ENCODE measurements around the gene ZNF582. TPM values are rescaled to one million over a fixed set of nuclear protein-coding genes. Genes with fewer than 3 reads are reported as not detected.

ZNF582 gene
- 5.0 TPM for total RNA-seq
- 3.8 TPM for polyA plus RNA-seq (ENCODE audit: insufficient read depth, low read depth, low replicate concordance)
- long read RNA-seq, donor 1, partial matches to known transcripts: 0 of 4 reads
- long read RNA-seq, donor 1, other reads (novel, unspliced or antisense): 0 of 4 reads
- long read RNA-seq, donor 2, partial matches to known transcripts: 0 of 2 reads
- long read RNA-seq, donor 2, other reads (novel, unspliced or antisense): 0 of 2 reads
- long read RNA-seq, donor 3, partial matches to known transcripts: 5 of 21 reads
- long read RNA-seq, donor 3, other reads (novel, unspliced or antisense): 15 of 21 reads
- long read RNA-seq, donor 4, partial matches to known transcripts: 0 of 6 reads
- long read RNA-seq, donor 4, other reads (novel, unspliced or antisense): 5 of 6 reads
- long read RNA-seq, donor 5, partial matches to known transcripts: 5 of 5 reads
- long read RNA-seq, donor 5, other reads (novel, unspliced or antisense): 0 of 5 reads
- long read RNA-seq, donor 6, partial matches to known transcripts: 0 of 3 reads
- long read RNA-seq, donor 6, other reads (novel, unspliced or antisense): 0 of 3 reads
- long read RNA-seq, donor 7, transcript ZNF582-202 (5 exons, 2,053 nt): major isoform, 5 of 9 reads
- long read RNA-seq, donor 7, partial matches to known transcripts: 1 of 9 reads
- long read RNA-seq, donor 7, other reads (novel, unspliced or antisense): 1 of 9 reads
- long read RNA-seq, donor 8: 0 reads
- long read RNA-seq, donor 9, partial matches to known transcripts: 0 of 2 reads
- long read RNA-seq, donor 9, other reads (novel, unspliced or antisense): 0 of 2 reads
- long read RNA-seq, donor 10, partial matches to known transcripts: 0 of 16 reads
- long read RNA-seq, donor 10, other reads (novel, unspliced or antisense): 14 of 16 reads

DNA sequence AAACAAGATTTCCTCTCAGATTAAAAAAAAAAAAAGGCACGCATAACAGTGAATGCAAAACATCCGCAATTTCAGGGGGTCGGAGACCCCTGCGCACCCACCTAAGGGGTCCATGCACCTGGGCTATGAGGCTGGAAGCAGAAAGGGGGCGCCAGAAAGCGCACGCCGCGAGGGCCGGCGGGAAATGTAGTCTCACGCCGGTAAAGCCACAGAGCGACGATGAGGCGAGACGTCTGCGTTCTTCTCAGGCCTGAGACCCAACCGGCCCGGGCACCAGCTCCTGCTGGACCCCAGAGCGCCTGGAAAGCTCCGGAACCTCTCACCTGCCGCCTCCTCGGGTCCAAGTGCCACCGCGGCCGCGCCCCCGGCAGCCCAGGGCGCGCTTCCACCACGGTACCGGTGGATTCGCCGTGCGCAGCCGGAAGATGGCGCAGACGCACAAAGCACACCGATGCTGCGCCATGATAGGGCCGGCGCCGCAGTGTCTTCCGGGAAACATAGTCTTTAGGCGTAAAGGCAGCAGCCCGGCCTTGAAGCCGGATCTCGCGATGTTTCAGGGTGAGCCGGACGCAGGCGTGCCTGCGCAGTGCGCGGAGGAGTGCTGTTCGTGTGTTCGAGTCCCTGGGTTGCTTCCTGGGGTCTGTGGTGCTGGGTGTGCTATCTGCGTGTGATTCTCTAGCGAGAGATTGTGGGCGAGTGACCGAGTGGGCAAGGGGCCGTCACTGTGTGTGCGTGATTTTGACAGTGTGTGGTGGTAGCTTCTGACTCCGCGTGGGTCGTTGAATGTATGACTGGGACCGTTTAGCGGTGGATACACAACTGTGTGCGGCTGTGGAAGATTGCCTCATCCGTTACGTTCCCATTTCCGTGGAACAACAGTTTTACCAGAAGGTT lies at the start of gene ZNF582:
Gene ZNF582 (minus strand): TSS at position 416 of the 894 bp plus-strand sequence. CDS start 1,782 bp downstream, outside the sequence.
- peak; percentile 96 to 99 (median 98) for DNase-seq
- peak within 1 kb of the TSS; percentile 84 to 97 (median 95) for H3K9ac ChIP-seq (ENCODE audit: low read length in 3 of 3)
- no peaks in the 10 kb centered on the region for H3K27me3 ChIP-seq (ENCODE audit: control insufficient read depth, insufficient read depth, low read length)
- H3K27ac ChIP-seq (ENCODE audit: low read depth in 2 of 2, low read length in 2 of 2): peak within 1 kb of the TSS; percentile 95 to 96
- FAIRE-seq: no peak
- H3K4me1 ChIP-seq (ENCODE audit: control insufficient read depth in 2 of 3, insufficient read depth in 2 of 3, low read depth in 1 of 3, low read length in 3 of 3): peaks cover 0 to 8% (median 3%) of the 10 kb centered on the region in 3 donors
- intact Hi-C loops (cut with DNase I): no loop called here
- H3K4me3 ChIP-seq (ENCODE audit: low read length in 3 of 3): peak within 1 kb of the TSS; percentile 98 to 99 (median 99)
- peaks cover 0 to 8% (median 2%) of the 10 kb centered on the region in 3 donors for H3K36me3 ChIP-seq (ENCODE audit: control insufficient read depth in 2 of 3, insufficient read depth in 3 of 3, low read length in 3 of 3)
- TF ChIP-seq, protein P1, sequence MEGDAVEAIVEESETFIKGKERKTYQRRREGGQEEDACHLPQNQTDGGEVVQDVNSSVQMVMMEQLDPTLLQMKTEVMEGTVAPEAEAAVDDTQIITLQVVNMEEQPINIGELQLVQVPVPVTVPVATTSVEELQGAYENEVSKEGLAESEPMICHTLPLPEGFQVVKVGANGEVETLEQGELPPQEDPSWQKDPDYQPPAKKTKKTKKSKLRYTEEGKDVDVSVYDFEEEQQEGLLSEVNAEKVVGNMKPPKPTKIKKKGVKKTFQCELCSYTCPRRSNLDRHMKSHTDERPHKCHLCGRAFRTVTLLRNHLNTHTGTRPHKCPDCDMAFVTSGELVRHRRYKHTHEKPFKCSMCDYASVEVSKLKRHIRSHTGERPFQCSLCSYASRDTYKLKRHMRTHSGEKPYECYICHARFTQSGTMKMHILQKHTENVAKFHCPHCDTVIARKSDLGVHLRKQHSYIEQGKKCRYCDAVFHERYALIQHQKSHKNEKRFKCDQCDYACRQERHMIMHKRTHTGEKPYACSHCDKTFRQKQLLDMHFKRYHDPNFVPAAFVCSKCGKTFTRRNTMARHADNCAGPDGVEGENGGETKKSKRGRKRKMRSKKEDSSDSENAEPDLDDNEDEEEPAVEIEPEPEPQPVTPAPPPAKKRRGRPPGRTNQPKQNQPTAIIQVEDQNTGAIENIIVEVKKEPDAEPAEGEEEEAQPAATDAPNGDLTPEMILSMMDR (IDR thresholded peaks at IDR 0.05; ENCODE audit: borderline replicate concordance, extremely low read depth, insufficient read depth): peak; percentile 87
- no peaks in the 10 kb centered on the region for H3K9me3 ChIP-seq (ENCODE audit: control insufficient read depth in 2 of 3, insufficient read depth in 1 of 3, low read length in 3 of 3)

DNA sequence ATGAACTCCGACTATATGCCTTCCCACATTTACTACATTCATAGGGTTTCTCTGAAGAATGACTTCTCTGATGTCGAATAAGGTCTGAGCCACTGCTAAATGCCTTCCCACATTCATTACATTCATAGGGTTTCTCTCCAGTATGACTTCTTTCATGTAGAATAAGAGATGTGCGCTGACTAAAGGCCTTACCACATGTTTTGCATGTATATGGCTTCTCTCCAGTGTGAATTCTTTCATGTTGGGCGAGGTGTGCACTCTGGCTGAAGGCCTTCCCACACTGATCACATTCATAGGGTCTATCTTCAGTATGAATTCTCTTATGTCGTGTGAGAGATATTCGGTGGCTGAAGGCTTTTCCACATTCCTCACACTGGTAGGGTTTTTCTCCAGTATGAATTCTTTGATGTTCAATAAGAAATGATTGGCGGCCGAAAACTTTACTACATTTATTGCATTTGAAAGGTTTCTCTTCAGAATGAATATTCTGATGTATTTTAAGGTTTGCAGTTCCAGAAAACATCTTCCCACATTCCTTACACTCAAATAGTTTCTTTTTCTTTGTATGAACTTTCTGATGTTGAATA lies 48.0 kb upstream of the ZNF582 start:
- TF ChIP-seq, protein P1 (IDR thresholded peaks at IDR 0.05; ENCODE audit: borderline replicate concordance, extremely low read depth, insufficient read depth): no peak
- no peak for FAIRE-seq
- peaks cover 15 to 78% (median 48%) of the 10 kb centered on the region in 3 donors for H3K9me3 ChIP-seq (ENCODE audit: control insufficient read depth in 2 of 3, insufficient read depth in 1 of 3, low read length in 3 of 3)

DNA sequence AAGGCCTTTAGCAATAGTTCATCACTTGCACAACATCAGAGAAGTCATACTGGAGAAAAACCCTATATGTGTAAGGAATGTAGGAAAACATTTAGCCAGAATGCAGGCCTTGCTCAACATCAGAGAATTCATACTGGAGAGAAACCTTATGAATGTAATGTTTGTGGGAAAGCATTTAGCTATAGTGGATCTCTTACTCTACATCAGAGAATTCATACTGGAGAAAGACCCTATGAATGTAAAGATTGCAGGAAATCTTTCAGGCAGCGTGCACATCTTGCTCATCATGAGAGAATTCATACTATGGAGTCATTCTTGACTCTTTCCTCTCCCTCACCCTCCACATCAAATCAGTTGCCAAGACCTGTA lies 30.6 kb upstream of the ZNF582 start:
- H3K4me1 ChIP-seq (ENCODE audit: control insufficient read depth in 2 of 3, insufficient read depth in 2 of 3, low read depth in 1 of 3, low read length in 3 of 3): no peaks in the 10 kb centered on the region
- peaks cover 20 to 94% (median 59%) of the 10 kb centered on the region in 3 donors for H3K9me3 ChIP-seq (ENCODE audit: control insufficient read depth in 2 of 3, insufficient read depth in 1 of 3, low read length in 3 of 3)
- intact Hi-C loops (cut with DNase I): no loop called here
- H3K9ac ChIP-seq (ENCODE audit: low read length in 3 of 3): no peak overlapping the region
- H3K27me3 ChIP-seq (ENCODE audit: control insufficient read depth, insufficient read depth, low read length): no peaks in the 10 kb centered on the region
- peaks cover 14 to 27% (median 14%) of the 10 kb centered on the region in 3 donors for H3K36me3 ChIP-seq (ENCODE audit: control insufficient read depth in 2 of 3, insufficient read depth in 3 of 3, low read length in 3 of 3)
- peak overlapping the region in 2 of 3 donors; percentile 25 to 36 for H3K4me3 ChIP-seq (ENCODE audit: low read length in 3 of 3)
- FAIRE-seq: no peak
- TF ChIP-seq, protein P1 (IDR thresholded peaks at IDR 0.05; ENCODE audit: borderline replicate concordance, extremely low read depth, insufficient read depth): no peak
- no peak overlapping the region for H3K27ac ChIP-seq (ENCODE audit: low read depth in 2 of 2, low read length in 2 of 2)
- no peak for DNase-seq

More for the DNA sequence above, 48.0 kb upstream of the ZNF582 start:
- Histone ChIP-seq H3K4me3 (ENCODE audit: low read length in 3 of 3) (peak overlapping the region in 1 of 3 donors; percentile 21), H3K4me1 (ENCODE audit: control insufficient read depth in 2 of 3, insufficient read depth in 2 of 3, low read depth in 1 of 3, low read length in 3 of 3) (no peaks in the 10 kb centered on the region), H3K27ac (ENCODE audit: low read depth in 2 of 2, low read length in 2 of 2) (no peak overlapping the region), H3K27me3 (ENCODE audit: control insufficient read depth, insufficient read depth, low read length) (no peaks in the 10 kb centered on the region), H3K9ac (ENCODE audit: low read length in 3 of 3) (no peak overlapping the region), H3K36me3 (ENCODE audit: control insufficient read depth in 2 of 3, insufficient read depth in 3 of 3, low read length in 3 of 3) (peaks cover 2 to 21% (median 3%) of the 10 kb centered on the region in 3 donors)
- no peak for DNase-seq
- intact Hi-C loops (cut with DNase I): no loop called here
